Subcutaneous abdominal adipose tissue (tissue), 5 donors: ENCODE measurements around the gene CTPS2.
"Not testable (repeated sequence)": the region's sequence is repeated elsewhere in the genome, so short reads cannot be mapped to it uniquely, and the experiment has no call there.

Experiments used
- H3K27ac ChIP-seq: one replicate; pipeline ENCODE4 v1.7.0; 2013; ENCODE audit warnings: low read depth, mild to moderate bottlenecking, inconsistent platforms, low read length, moderate library complexity
- H3K27me3 ChIP-seq, 5 donors: one replicate each; pipeline ENCODE4 v1.7.0; 2013; ENCODE audit warnings: low read length in 5 of 5, inconsistent platforms in 1 of 5; ENCODE audit not compliant: control insufficient read depth in 5 of 5, insufficient read depth in 4 of 5
- H3K36me3 ChIP-seq, 5 donors: one replicate each; pipeline ENCODE4 v1.7.0; 2013; ENCODE audit warnings: low read length in 5 of 5; ENCODE audit not compliant: control insufficient read depth in 5 of 5, insufficient read depth in 5 of 5
- H3K4me1 ChIP-seq, 5 donors: one replicate each; pipeline ENCODE4 v1.7.0; 2013; ENCODE audit warnings: low read length in 5 of 5, mild to moderate bottlenecking in 3 of 5, moderate library complexity in 1 of 5; ENCODE audit not compliant: control insufficient read depth in 5 of 5, insufficient read depth in 5 of 5
- H3K4me3 ChIP-seq, 5 donors: one replicate each; pipeline ENCODE4 v1.7.0; 2013; ENCODE audit warnings: low read length in 5 of 5, low read depth in 1 of 5
- H3K9ac ChIP-seq, 5 donors: one replicate each; pipeline ENCODE4 v1.7.0; 2013; ENCODE audit warnings: low read length in 5 of 5, mild to moderate bottlenecking in 4 of 5, moderate library complexity in 3 of 5
- H3K9me3 ChIP-seq, 5 donors: one replicate each; pipeline ENCODE4 v1.7.0; 2013; ENCODE audit warnings: low read length in 5 of 5; ENCODE audit not compliant: control insufficient read depth in 5 of 5
- donor health status: healthy.
- donor health status: healthy.
- donor health status: healthy.
- donor health status: healthy.
- donor health status: healthy.

Gene CTPS2

DNA sequence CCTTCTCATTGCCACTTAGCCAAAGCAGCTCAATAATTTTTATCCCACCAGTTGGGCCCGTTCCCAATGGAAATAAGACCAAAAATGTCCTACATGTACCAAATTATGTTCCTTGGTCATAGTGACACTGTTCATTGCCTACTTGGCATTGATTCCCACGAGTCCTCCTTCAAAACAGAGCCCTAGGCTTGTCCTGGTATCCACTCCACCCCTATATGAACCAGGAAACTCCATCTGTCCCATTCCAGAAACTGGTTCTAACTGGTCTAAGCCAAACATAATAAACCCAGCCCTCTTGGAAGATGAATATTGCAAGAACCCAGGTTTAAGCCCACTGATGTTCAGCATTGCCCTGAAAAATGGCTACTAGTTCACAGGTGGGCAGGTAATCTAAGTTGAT is 93.4 kb downstream of the CTPS2 start:
- Histone ChIP-seq H3K4me3 (no peak overlapping the region), H3K27ac (no peak overlapping the region), H3K36me3 (peaks cover 3 to 29% (median 10%) of the 10 kb centered on the region in 5 donors)

DNA sequence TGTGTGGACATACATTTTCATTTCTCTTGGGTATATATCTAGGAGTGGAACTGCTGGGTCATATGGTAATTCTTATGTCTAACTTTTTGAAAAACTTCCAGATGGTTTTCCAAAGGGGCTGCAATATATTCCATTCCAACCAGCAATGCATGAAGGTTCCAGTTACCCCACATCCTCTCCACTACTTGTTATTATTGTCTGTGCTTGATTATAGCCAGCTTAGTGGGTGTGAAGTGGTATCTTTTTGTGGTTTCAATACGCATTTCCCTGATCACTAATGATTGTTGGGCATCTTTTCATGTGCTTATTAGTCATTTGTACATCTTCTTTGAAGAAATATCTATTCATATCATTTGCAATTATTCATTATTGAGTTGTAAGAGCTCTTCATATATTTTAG is 94.0 kb downstream of the CTPS2 start:
- peaks cover 0 to 2% (median 0%) of the 10 kb centered on the region in 5 donors for H3K27me3 ChIP-seq
- H3K36me3 ChIP-seq: peaks cover 3 to 29% (median 11%) of the 10 kb centered on the region in 5 donors
- H3K9me3 ChIP-seq: peaks cover 0 to 5% (median 0%) of the 10 kb centered on the region in 5 donors
- H3K4me1 ChIP-seq: no peaks in the 10 kb centered on the region
- H3K27ac ChIP-seq: no peak overlapping the region
- no peak overlapping the region for H3K9ac ChIP-seq
- no peak overlapping the region for H3K4me3 ChIP-seq

More for the DNA sequence above, 93.4 kb downstream of the CTPS2 start:
- no peak overlapping the region for H3K9ac ChIP-seq
- H3K27me3 ChIP-seq: peaks cover 0 to 2% (median 0%) of the 10 kb centered on the region in 5 donors
- H3K9me3 ChIP-seq: peaks cover 0 to 5% (median 0%) of the 10 kb centered on the region in 5 donors
- no peaks in the 10 kb centered on the region for H3K4me1 ChIP-seq

- Histone ChIP-seq H3K36me3 (peaks cover 3 to 35% (median 11%) of the 10 kb centered on the region in 5 donors), H3K4me3 (no peak overlapping the region), H3K27ac (no peak overlapping the region), H3K27me3 (peaks cover 0 to 3% (median 2%) of the 10 kb centered on the region in 5 donors), H3K4me1 (no peaks in the 10 kb centered on the region), H3K9ac (no peak overlapping the region), H3K9me3 (peaks cover 0 to 5% (median 0%) of the 10 kb centered on the region in 5 donors)
Measured at GRCh38 chrX:16617382-16617781, 95.1 kb downstream of the CTPS2 start.

DNA sequence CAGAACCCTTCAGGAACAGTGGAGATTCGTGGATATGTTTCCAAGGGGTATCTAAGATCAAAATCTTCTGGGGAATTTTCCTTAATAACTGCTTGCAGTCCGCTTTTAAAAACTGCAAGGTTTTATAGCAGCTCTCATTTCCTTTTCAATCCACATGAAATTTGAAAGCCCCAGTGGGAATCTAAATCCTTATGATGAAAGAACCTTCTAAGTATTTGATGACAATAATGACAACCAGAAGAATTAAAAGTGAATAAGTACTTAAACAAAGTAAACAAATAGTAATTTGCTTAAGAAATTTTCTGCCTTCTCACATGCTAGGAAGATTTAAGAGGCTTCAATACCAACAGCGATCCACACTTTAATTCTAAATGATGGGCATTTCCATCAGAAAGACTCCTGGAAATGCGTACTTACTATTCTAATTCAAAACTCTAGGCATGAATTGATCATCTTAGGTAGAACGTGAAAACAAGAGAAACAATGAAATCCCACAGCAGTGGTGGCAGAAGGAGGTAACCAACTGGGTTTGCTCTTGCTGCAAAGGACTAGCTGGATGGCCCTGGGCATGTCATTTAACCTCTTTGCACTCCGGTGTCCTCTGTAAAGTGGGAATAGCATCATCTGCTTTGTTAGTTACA is 100.1 kb downstream of the CTPS2 start:
- H3K27me3 ChIP-seq: peaks cover 0 to 3% (median 0%) of the 10 kb centered on the region in 5 donors
- no peak overlapping the region for H3K4me3 ChIP-seq
- H3K36me3 ChIP-seq: peaks cover 5 to 18% (median 7%) of the 10 kb centered on the region in 5 donors
- H3K9me3 ChIP-seq: peaks cover 0 to 2% (median 0%) of the 10 kb centered on the region in 5 donors
- no peak overlapping the region for H3K9ac ChIP-seq
- no peaks in the 10 kb centered on the region for H3K4me1 ChIP-seq
- H3K27ac ChIP-seq: no peak overlapping the region

DNA sequence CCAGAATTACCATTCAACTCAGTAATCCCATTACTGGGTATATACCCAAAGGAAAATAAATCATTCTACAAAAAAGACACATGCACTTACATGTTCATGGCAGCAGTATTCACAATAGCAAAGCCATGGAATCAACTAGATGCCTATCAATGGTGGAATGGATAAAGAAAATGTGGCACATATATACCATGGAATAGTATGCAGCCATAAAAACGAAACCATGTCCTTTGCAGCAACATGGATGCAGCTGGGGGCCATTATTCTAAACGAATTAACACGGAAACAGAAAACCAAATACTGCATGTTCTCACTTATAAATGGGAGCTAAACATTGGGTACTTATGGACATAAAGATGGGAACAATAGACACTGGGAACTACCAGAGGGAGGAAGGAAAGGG is 101.8 kb downstream of the CTPS2 start:
- not testable (repeated sequence) for H3K4me1 ChIP-seq, H3K9ac ChIP-seq, H3K9me3 ChIP-seq, H3K27ac ChIP-seq, H3K4me3 ChIP-seq, H3K27me3 ChIP-seq
- peaks cover 0 to 20% (median 5%) of the 10 kb centered on the region in 5 donors for H3K36me3 ChIP-seq

GRCh38 chrX:16610121-16610621 is 102.3 kb downstream of the CTPS2 start:
- Histone ChIP-seq H3K36me3 (peaks cover 0 to 15% (median 5%) of the 10 kb centered on the region in 5 donors), H3K4me3 (no peak overlapping the region), H3K27ac (no peak overlapping the region), H3K27me3 (peaks cover 0 to 3% (median 0%) of the 10 kb centered on the region in 5 donors), H3K4me1 (peaks cover 0 to under 1% (median 0%) of the 10 kb centered on the region in 5 donors), H3K9me3 (peaks cover 0 to 2% (median 0%) of the 10 kb centered on the region in 5 donors), H3K9ac (no peak overlapping the region)

DNA sequence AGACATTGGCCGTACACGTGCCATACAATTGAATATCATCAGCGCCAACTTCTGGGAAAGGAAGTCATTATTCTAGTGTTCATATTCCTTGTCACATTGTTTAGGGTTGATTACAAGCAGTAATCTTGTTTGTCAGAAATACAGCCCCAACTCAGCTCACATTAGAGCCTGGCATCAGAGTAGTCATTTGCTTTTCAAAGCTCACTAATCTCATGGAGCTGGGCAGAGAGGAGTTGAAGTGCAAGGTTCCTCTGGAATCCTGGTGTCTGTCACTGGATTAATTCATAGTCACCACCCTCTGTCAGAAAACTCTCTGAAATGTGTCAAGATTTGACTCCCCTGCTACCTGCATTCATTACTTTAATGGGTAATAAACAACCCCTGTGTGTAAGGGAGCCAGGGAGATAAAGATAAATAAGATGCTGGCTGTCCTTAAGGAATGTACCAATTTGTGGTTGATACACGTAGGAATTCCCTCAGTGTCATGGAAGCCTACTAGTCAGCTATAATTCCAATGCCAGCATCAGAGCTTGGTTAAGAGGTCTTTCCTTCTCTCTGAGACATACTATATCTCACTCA is 106.2 kb downstream of the CTPS2 start:
- Histone ChIP-seq H3K27me3 (peaks cover 0 to 3% (median 2%) of the 10 kb centered on the region in 5 donors), H3K4me3 (no peak overlapping the region), H3K4me1 (peaks cover 0 to 12% (median 6%) of the 10 kb centered on the region in 5 donors), H3K9ac (no peak overlapping the region), H3K9me3 (peaks cover 0 to 2% (median 0%) of the 10 kb centered on the region in 5 donors), H3K36me3 (peaks cover 0 to 7% (median 2%) of the 10 kb centered on the region in 5 donors), H3K27ac (no peak overlapping the region)

GRCh38 chrX:16604337-16604736 is 108.1 kb downstream of the CTPS2 start:
- H3K27me3 ChIP-seq: peaks cover 0 to 10% (median 3%) of the 10 kb centered on the region in 5 donors
- H3K9ac ChIP-seq: no peak overlapping the region
- H3K4me1 ChIP-seq: peaks cover 0 to 12% (median 6%) of the 10 kb centered on the region in 5 donors
- H3K9me3 ChIP-seq: no peaks in the 10 kb centered on the region
- peaks cover 0 to 7% (median 0%) of the 10 kb centered on the region in 5 donors for H3K36me3 ChIP-seq
- H3K4me3 ChIP-seq: no peak overlapping the region
- H3K27ac ChIP-seq: no peak overlapping the region

- H3K36me3 ChIP-seq: peaks cover 0 to 7% (median 0%) of the 10 kb centered on the region in 5 donors
- no peak overlapping the region for H3K27ac ChIP-seq
- H3K9ac ChIP-seq: no peak overlapping the region
- no peaks in the 10 kb centered on the region for H3K9me3 ChIP-seq
- H3K4me1 ChIP-seq: peaks cover 0 to 12% (median 6%) of the 10 kb centered on the region in 5 donors
- H3K4me3 ChIP-seq: no peak overlapping the region
- peaks cover 0 to 10% (median 3%) of the 10 kb centered on the region in 5 donors for H3K27me3 ChIP-seq
Measured at GRCh38 chrX:16603822-16604221, 108.6 kb downstream of the CTPS2 start.

- not testable (repeated sequence) for H3K27ac ChIP-seq, H3K9me3 ChIP-seq, H3K27me3 ChIP-seq
Measured at GRCh38 chrX:16603235-16603634, 109.2 kb downstream of the CTPS2 start.

More at GRCh38 chrX:16603235-16603634, 109.2 kb downstream of the CTPS2 start:
- not testable (repeated sequence) for H3K36me3 ChIP-seq, H3K4me3 ChIP-seq, H3K9ac ChIP-seq
- peaks cover 0 to 12% (median 6%) of the 10 kb centered on the region in 5 donors for H3K4me1 ChIP-seq
